ENCODE data around the gene ZNF777. TPM values are rescaled to one million over a fixed set of nuclear protein-coding genes. Genes with fewer than 3 reads are reported as not detected.

The ZNF777 gene
- total and polyA plus RNA-seq, 2 experiments from 2014 or later: 2.8 to 7.9 TPM

DNA sequence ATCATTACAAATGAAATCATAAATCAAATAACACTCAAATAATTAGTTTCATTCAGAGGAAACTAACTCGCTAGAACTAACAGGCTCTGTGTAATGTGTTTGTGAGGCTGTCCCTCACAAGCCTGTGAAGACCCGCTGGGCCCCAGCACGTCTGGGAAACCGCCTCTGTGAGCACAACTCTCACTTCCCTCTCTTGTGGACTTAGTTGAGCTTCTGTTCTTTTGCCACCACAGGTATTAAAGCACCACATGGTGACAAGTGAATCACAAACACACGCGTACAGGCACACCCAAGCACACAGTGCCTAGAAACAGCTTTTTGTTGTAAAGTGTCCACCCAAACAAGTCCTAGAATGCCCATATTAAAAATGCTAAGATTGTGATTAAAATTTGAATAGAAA is 51.0 kb downstream of the ZNF777 start:
- Histone ChIP-seq H2AFZ (peak overlapping the region; percentile 85; the same call in 1 of the 2 replicates), H3K4me1 (ENCODE audit: insufficient read depth) (0 out of 2 replicates have a peak, but pooled peaks cover 4% of the 10 kb centered on the region), H3K79me2 (replicated peaks; ENCODE audit: insufficient read depth) (no peaks in the 10 kb centered on the region), H3K27ac (ENCODE audit: low read depth) (peak overlapping the region; percentile 14; the same call in 1 of the 2 replicates), H3K27me3 (ENCODE audit: insufficient read depth) (no peaks in the 10 kb centered on the region), H3F3A (replicated peaks; ENCODE audit: low read depth) (no peaks in the 10 kb centered on the region), H4K20me1 (replicated peaks; ENCODE audit: insufficient read depth) (no peaks in the 10 kb centered on the region), H3K36me3 (ENCODE audit: insufficient read depth) (no peaks in the 10 kb centered on the region), H3K4me2 (no peak overlapping the region), H3K9me2 (ENCODE audit: insufficient read depth) (peaks cover 4% of the 10 kb centered on the region; the same call in 1 of the 2 replicates), H3K4me3 (no peak overlapping the region)
- Mint-ChIP-seq H3K4me1 (peaks cover 5% of the 10 kb centered on the region; the same call in 2 of the 3 replicates), H3K9me3 (peaks cover 6% of the 10 kb centered on the region; the same call in 2 of the 3 replicates), H3K36me3 (ENCODE audit: low read depth) (no peaks in the 10 kb centered on the region), H3K27ac (no peak overlapping the region), H3K27me3 (ENCODE audit: insufficient read depth, low read depth, poor library complexity) (peaks cover 7% of the 10 kb centered on the region), H3K4me3 (no peak overlapping the region)
- ATAC-seq (no peak), DNase-seq (ENCODE audit: low spot score) (no peak)
- TF ChIP-seq, protein P1, sequence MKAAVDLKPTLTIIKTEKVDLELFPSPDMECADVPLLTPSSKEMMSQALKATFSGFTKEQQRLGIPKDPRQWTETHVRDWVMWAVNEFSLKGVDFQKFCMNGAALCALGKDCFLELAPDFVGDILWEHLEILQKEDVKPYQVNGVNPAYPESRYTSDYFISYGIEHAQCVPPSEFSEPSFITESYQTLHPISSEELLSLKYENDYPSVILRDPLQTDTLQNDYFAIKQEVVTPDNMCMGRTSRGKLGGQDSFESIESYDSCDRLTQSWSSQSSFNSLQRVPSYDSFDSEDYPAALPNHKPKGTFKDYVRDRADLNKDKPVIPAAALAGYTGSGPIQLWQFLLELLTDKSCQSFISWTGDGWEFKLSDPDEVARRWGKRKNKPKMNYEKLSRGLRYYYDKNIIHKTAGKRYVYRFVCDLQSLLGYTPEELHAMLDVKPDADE (IDR thresholded peaks at IDR 0.05): no peak
- TF ChIP-seq ZNF114 (CRISPR knock-in tag; IDR thresholded peaks at IDR 0.05) (no peak), ZNF331 (CRISPR knock-in tag; IDR thresholded peaks at IDR 0.05; ENCODE audit: low read depth) (no peak), NANOG (IDR thresholded peaks at IDR 0.05; ENCODE audit: borderline replicate concordance) (no peak), CREB1 (CRISPR knock-in tag; IDR thresholded peaks at IDR 0.05; ENCODE audit: low read depth) (no peak), CTCF (conservative IDR thresholded peaks at IDR 0.05; ENCODE audit: low read depth in 2 of 2) (no peak), REST (IDR thresholded peaks at IDR 0.05; ENCODE audit: unreplicated experiment) (no peak), EZH2 (IDR thresholded peaks at IDR 0.05; ENCODE audit: low read depth, unreplicated experiment) (no peak), POLR2AphosphoS5 (IDR thresholded peaks at IDR 0.05; ENCODE audit: low read depth) (no peak), ZNF462 (CRISPR knock-in tag; IDR thresholded peaks at IDR 0.05) (no peak), JUNB (IDR thresholded peaks at IDR 0.05; ENCODE audit: unreplicated experiment) (no peak), STAT1 (IDR thresholded peaks at IDR 0.05; ENCODE audit: unreplicated experiment) (no peak), EZH2phosphoT487 (IDR thresholded peaks at IDR 0.05; ENCODE audit: unreplicated experiment) (no peak)

All from GM23338 (cell line).